ENCODE measurements around the gene ZCRB1.

DNA sequence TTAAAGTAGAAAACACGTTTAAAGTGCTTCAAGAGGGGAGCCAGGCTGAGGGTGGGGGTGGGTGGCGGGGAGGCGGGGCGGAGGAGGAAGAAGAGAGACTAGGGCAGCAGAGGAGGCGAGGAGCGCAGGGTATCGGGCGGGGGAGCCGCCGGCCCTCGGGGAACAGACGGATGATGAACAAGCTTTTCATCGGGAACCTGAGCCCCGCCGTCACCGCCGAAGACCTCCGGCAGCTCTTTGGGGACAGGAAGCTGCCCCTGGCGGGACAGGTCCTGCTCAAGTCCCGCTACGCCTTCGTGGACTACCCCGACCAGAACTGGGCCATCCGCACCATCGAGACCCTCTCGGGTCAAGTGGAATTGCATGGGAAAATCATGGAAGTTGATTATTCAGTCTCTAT lies 39.2 kb downstream of the ZCRB1 start:
- TF ChIP-seq POLR2AphosphoS5 (IDR thresholded peaks at IDR 0.05), result no peak
- no peak for TF ChIP-seq CTCF (IDR thresholded peaks at IDR 0.05)
- no peak for TF ChIP-seq POLR2A (IDR thresholded peaks at IDR 0.05)

All from suprapubic skin (tissue), 4 donors.